IMR-90 (cell line): ENCODE data around the gene TRAF3IP3. TPM values are rescaled to one million over a fixed set of nuclear protein-coding genes. Genes with fewer than 3 reads are reported as not detected.

Experiments
- ATAC-seq: fragments of 200-7000 bp; cut with Tn5 transposase; 2 replicates; pipeline ENCODE4 v1.9.1; 2020; ENCODE audit warnings: low read depth, mild to moderate bottlenecking, moderate library complexity
- BruUV-seq: library from RNA; stranded (reverse); fragments of 400-500 nt; replicated peaks from 2 replicates; lab custom pipeline; 2021; lab: Mats Ljungman, UMichigan
- CTCF ChIA-PET: fragments of 300-600 bp; formaldehyde crosslinking; extraction: SDS; loops from one replicate; lab custom pipeline; 2021; ENCODE audit warnings: antibody characterized with exemption; lab: Yijun Ruan, JAX
- POLR2A ChIA-PET: fragments of 300-600 bp; sonication (Branson Sonifier 250); formaldehyde crosslinking; loops from one replicate; lab custom pipeline; 2022; ENCODE audit warnings: antibody characterized with exemption; ENCODE audit not compliant: unreplicated experiment; lab: Charles Lee
- DNase-seq: peaks from one replicate; pipeline ENCODE4 v3.0.0; 2013
- H2AFZ ChIP-seq: replicated peaks from 2 replicates; pipeline ENCODE3; 2013; ENCODE audit warnings: low read length, mild to moderate bottlenecking; ENCODE audit not compliant: poor library complexity
- H2AK5ac ChIP-seq: 2 replicates; pipeline ENCODE4 v1.6.1; 2013; ENCODE audit warnings: low read depth, low read length, inconsistent platforms
- H2AK9ac ChIP-seq: replicated peaks from 2 replicates; pipeline ENCODE3; 2013; ENCODE audit warnings: mild to moderate bottlenecking, low read depth, low read length, moderate library complexity; ENCODE audit not compliant: poor library complexity
- H2BK120ac ChIP-seq: 2 replicates; pipeline ENCODE4 v1.6.1; 2013; ENCODE audit warnings: low read depth, low read length, inconsistent platforms
- H2BK15ac ChIP-seq: 3 replicates; pipeline ENCODE4 v1.6.1; 2013; ENCODE audit warnings: low read depth, low read length, inconsistent platforms
- H2BK20ac ChIP-seq: 2 replicates; pipeline ENCODE4 v1.6.1; 2013; ENCODE audit warnings: low read depth, mild to moderate bottlenecking, inconsistent platforms, low read length, moderate library complexity
- H2BK5ac ChIP-seq: 2 replicates; pipeline ENCODE4 v1.6.1; 2013; ENCODE audit warnings: mild to moderate bottlenecking, low read depth, low read length, inconsistent platforms; ENCODE audit not compliant: poor library complexity, severe bottlenecking
- H3K14ac ChIP-seq: replicated peaks from 2 replicates; pipeline ENCODE4 v1.6.1; 2013; ENCODE audit warnings: low read depth, low read length, inconsistent platforms
- H3K18ac ChIP-seq: 2 replicates; pipeline ENCODE4 v1.6.1; 2013; ENCODE audit warnings: low read depth, low read length, control low read depth
- H3K23ac ChIP-seq: 2 replicates; pipeline ENCODE4 v1.6.1; 2013; ENCODE audit warnings: low read depth, low read length, inconsistent platforms
- H3K27ac ChIP-seq: 2 replicates; pipeline ENCODE4 v1.5.1; 2013; ENCODE audit warnings: mild to moderate bottlenecking, control low read depth, low read length; ENCODE audit not compliant: insufficient read depth
- H3K27me3 ChIP-seq: 2 replicates; pipeline ENCODE4 v1.6.1; 2013; ENCODE audit warnings: low read length; ENCODE audit not compliant: control insufficient read depth, insufficient read depth
- H3K36me3 ChIP-seq: 2 replicates; pipeline ENCODE4 v1.6.1; 2013; ENCODE audit warnings: low read length, mixed read lengths; ENCODE audit not compliant: control insufficient read depth, insufficient read depth
- H3K4ac ChIP-seq: 2 replicates; pipeline ENCODE4 v1.6.1; 2013; ENCODE audit warnings: low read depth, low read length, inconsistent platforms
- H3K4me1 ChIP-seq: 2 replicates; pipeline ENCODE4 v1.6.1; 2013; ENCODE audit warnings: low read length, mixed read lengths; ENCODE audit not compliant: control insufficient read depth, insufficient read depth
- H3K4me2 ChIP-seq: 2 replicates; pipeline ENCODE4 v1.6.1; 2013; ENCODE audit warnings: low read depth, mild to moderate bottlenecking, control low read depth, low read length, moderate library complexity
- H3K4me3 ChIP-seq: 2 replicates; pipeline ENCODE4 v1.5.1; 2013; ENCODE audit warnings: low read depth, mild to moderate bottlenecking, control low read depth, low read length, moderate library complexity; ENCODE audit not compliant: insufficient read depth
- H3K56ac ChIP-seq: 2 replicates; pipeline ENCODE4 v1.6.1; 2013; ENCODE audit warnings: low read length, inconsistent platforms; ENCODE audit not compliant: insufficient read depth; ENCODE audit errors: extremely low read depth
- H3K79me1 ChIP-seq, 2 experiments: 2 replicates each; pipeline ENCODE4 v1.6.1; 2013; ENCODE audit warnings: low read length in 2 of 2, inconsistent platforms in 1 of 2, low read depth in 1 of 2
- H3K9ac ChIP-seq: 2 replicates; pipeline ENCODE4 v1.6.1; 2013; ENCODE audit warnings: low read depth, low read length, control low read depth
- H3K9me1 ChIP-seq: 2 replicates; pipeline ENCODE4 v1.6.1; 2013; ENCODE audit warnings: low read length, inconsistent platforms; ENCODE audit not compliant: insufficient read depth
- H3K9me3 ChIP-seq: 2 replicates; pipeline ENCODE4 v1.6.1; 2013; ENCODE audit warnings: low read length; ENCODE audit not compliant: control insufficient read depth, insufficient read depth
- H4K20me1 ChIP-seq: 2 replicates; pipeline ENCODE4 v1.6.1; 2013; ENCODE audit warnings: low read length, inconsistent platforms; ENCODE audit not compliant: insufficient read depth
- H4K5ac ChIP-seq: 2 replicates; pipeline ENCODE4 v1.6.1; 2013; ENCODE audit warnings: mild to moderate bottlenecking, low read depth, low read length, control low read depth
- H4K8ac ChIP-seq, 2 experiments: 2 replicates each; pipeline ENCODE4 v1.6.1; 2013; ENCODE audit warnings: low read depth in 2 of 2, low read length in 2 of 2, control low read depth in 1 of 2, inconsistent platforms in 1 of 2
- H4K91ac ChIP-seq: 2 replicates; pipeline ENCODE4 v1.6.1; 2013; ENCODE audit warnings: low read depth, low read length, inconsistent platforms; ENCODE audit not compliant: insufficient read depth
- RAD21 ChIP-seq: IDR thresholded peaks from 2 replicates; pipeline ENCODE4 v1.6.1; 2012; ENCODE audit warnings: low read length, improper control_type of control experiment
- RCOR1 ChIP-seq: IDR thresholded peaks from 2 replicates; pipeline ENCODE4 v1.6.1; 2012; ENCODE audit warnings: mild to moderate bottlenecking, low read length, improper control_type of control experiment; ENCODE audit not compliant: insufficient replicate concordance
- WGBS, 2 experiments: methylation state at CpG; one replicate each; pipeline versions ENCODE4 v1.1.5 to v1.1.7; 2013; ENCODE audit warnings: missing lambda C conversion rate in 2 of 2; ENCODE audit not compliant: insufficient read length in 1 of 2; ENCODE audit errors: extremely low coverage in 2 of 2; 5-methylcytosine and 5-hydroxymethylcytosine counted together
- dilution Hi-C: fragments of 300-500 bp; cut with HindIII; formaldehyde crosslinking; loops from one replicate; pipeline ENCODE4 v1.14.3; 2018; ENCODE audit warnings: low sequenced_read_pairs; ENCODE audit not compliant: unreplicated experiment
- in situ Hi-C: fragments of 300-500 bp; cut with MboI; formaldehyde crosslinking; loops from 3 replicates; pipeline ENCODE4 v1.14.3; 2019; ENCODE audit warnings: low sequenced_read_pairs, inconsistent platforms, mixed read lengths
- intact Hi-C: fragments of 100-400 bp; cut with micrococcal nuclease; formaldehyde crosslinking; loops from 2 replicates; pipeline ENCODE4 v1.10.0; 2022
- polyA plus RNA-seq, 3 experiments: library from polyadenylated mRNA; depleted of rRNA; stranded (reverse); fragments of >200 nt; gene quantifications; 2 replicates each; pipeline ENCODE4 v1.2.3, GENCODE V29; 2012; ENCODE audit warnings: low replicate concordance in 1 of 3
- total RNA-seq: library from RNA; depleted of rRNA; stranded (reverse); fragments of >200 nt; gene quantifications from 2 replicates; pipeline ENCODE4 v1.2.3, GENCODE V29; 2012

Gene TRAF3IP3
- total and polyA plus RNA-seq, 2 of the 4 experiments (the other 2 are of a cell fraction), result 0.12 to 0.18 TPM

- Histone ChIP-seq H3K79me1 (no peaks in the 10 kb centered on the region), H2AK9ac (no peak overlapping the region), H3K4ac (no peak overlapping the region), H2BK20ac (no peak overlapping the region), H3K27me3 (peaks cover 2% of the 10 kb centered on the region), H3K14ac (no peak overlapping the region), H3K36me3 (no peaks in the 10 kb centered on the region), H4K91ac (no peak overlapping the region), H4K5ac (no peak overlapping the region), H3K4me2 (no peak overlapping the region), H3K23ac (no peak overlapping the region), H3K56ac (no peak overlapping the region), H3K4me1 (no peaks in the 10 kb centered on the region), H4K8ac (no peak overlapping the region), H3K9me3 (no peaks in the 10 kb centered on the region), H3K18ac (no peak overlapping the region), H3K4me3 (no peak overlapping the region), H2AFZ (no peak overlapping the region), H2AK5ac (no peak overlapping the region; the same call in 1 of the 2 replicates), H2BK120ac (no peak overlapping the region), H3K27ac (no peak overlapping the region), H3K9ac (no peak overlapping the region), H2BK5ac (no peak overlapping the region), H3K9me1 (peaks cover 3% of the 10 kb centered on the region; the same call in 1 of the 2 replicates), H2BK15ac (no peak overlapping the region), H4K20me1 (no peaks in the 10 kb centered on the region)
- CTCF ChIA-PET, result interaction anchor here (0.8 kb wide), 1 partner anchor 21 kb away, joined by 3 read pairs; no protein-coding TSS in a partner anchor
- no peak for TF ChIP-seq RAD21
- TF ChIP-seq RCOR1, result no peak
- POLR2A ChIA-PET, result no interaction called here
- BruUV-seq, result no TSS peak
- dilution Hi-C loops (loop anchor here (25.0 kb wide), 1 partner anchor 185 kb away; no protein-coding TSS in a partner anchor), in situ Hi-C loops (no loop called here), intact Hi-C loops (no loop called here)
- no CpG with 5 or more reads among the region's 4 CpGs for WGBS, 2 experiments
- DNase-seq, result no peak
- ATAC-seq, result no peak
Measured at GRCh38 chr1:209802117-209802779, 46.4 kb downstream of the TRAF3IP3 start.
